Lower leg skin (tissue), 3 donors: ENCODE results near the gene HEBP1.

Experiments
- CTCF ChIP-seq, 3 donors: fragments of 450-650 bp; IDR thresholded peaks; one replicate each; pipeline ENCODE4 v1.5.1; 2016; ENCODE audit warnings: antibody characterized with exemption in 3 of 3, mild to moderate bottlenecking in 3 of 3, moderate library complexity in 2 of 3
- POLR2A ChIP-seq, 2 donors: fragments of 450-650 bp; IDR thresholded peaks; one replicate each; pipeline ENCODE4 v1.6.1; 2016 to 2017; ENCODE audit warnings: antibody characterized with exemption in 2 of 2, mild to moderate bottlenecking in 1 of 2, moderate library complexity in 1 of 2

GRCh38 chr12:12954878-12955625, 45.0 kb downstream of the HEBP1 start:
- TF ChIP-seq CTCF (IDR thresholded peaks at IDR 0.05) (no peak), POLR2A (IDR thresholded peaks at IDR 0.05) (no peak)
